Vagina (tissue), 2 donors: Measurements from ENCODE around the gene MTMR6. TPM values are rescaled to one million over a fixed set of nuclear protein-coding genes. Genes with fewer than 3 reads are reported as not detected.

Source experiments
- DNase-seq, 2 donors: peaks; one replicate each; pipeline ENCODE4 v3.0.0-alpha.2; 2017; ENCODE audit errors: extremely low spot score in 2 of 2
- H3K27ac ChIP-seq: fragments of 200-600 bp; sonication (generic); one replicate; pipeline ENCODE4 v1.5.1; 2019
- H3K27me3 ChIP-seq: fragments of 200-600 bp; sonication (generic); one replicate; pipeline ENCODE4 v1.5.1; 2019
- H3K36me3 ChIP-seq, 2 donors: fragments of 200-600 bp; sonication (generic); one replicate each; pipeline ENCODE4 v1.5.1; 2017 to 2019
- H3K4me1 ChIP-seq: fragments of 200-600 bp; sonication (generic); one replicate; pipeline ENCODE4 v1.5.1; 2019
- H3K4me3 ChIP-seq, 2 donors: fragments of 200-600 bp; sonication (generic); 1 replicate in 1 of 2; 2 replicates in 1 of 2; pipeline ENCODE4 v1.5.1; 2016 to 2019
- H3K9me3 ChIP-seq: fragments of 200-600 bp; sonication (generic); one replicate; pipeline ENCODE4 v1.5.1; 2019
- CTCF ChIP-seq, 3 experiments: fragments of 450-650 bp in 2 of 3; fragments of 200-600 bp in 1 of 3; sonication (generic) in 1 of 3; IDR thresholded peaks; one replicate each; pipeline ENCODE4 v1.5.1; 2017 to 2019; ENCODE audit warnings: antibody characterized with exemption in 3 of 3, mild to moderate bottlenecking in 2 of 3, moderate library complexity in 2 of 3
- POLR2A ChIP-seq, 2 donors: fragments of 450-650 bp; IDR thresholded peaks; one replicate each; pipeline ENCODE4 v1.6.1; 2017; ENCODE audit warnings: antibody characterized with exemption in 2 of 2, mild to moderate bottlenecking in 2 of 2, moderate library complexity in 2 of 2
- POLR2AphosphoS5 ChIP-seq, 2 donors: sonication (generic); formaldehyde crosslinking; IDR thresholded peaks; one replicate each; pipeline ENCODE4 v1.9.0; 2017; ENCODE audit warnings: antibody characterized with exemption in 2 of 2, mild to moderate bottlenecking in 2 of 2, low read depth in 1 of 2; ENCODE audit not compliant: insufficient read depth in 1 of 2
- intact Hi-C: fragments of 100-400 bp; cut with DNase I; formaldehyde crosslinking; loops from one replicate; pipeline ENCODE4 v1.15.1; 2023
- total RNA-seq: library from RNA; depleted of rRNA; stranded (reverse); fragments of >200 nt; gene quantifications from one replicate; pipeline ENCODE4 v1.2.3, GENCODE V29; 2016

MTMR6 gene
- total RNA-seq, 1 donor from 2014 or later: 14.0 TPM

- TF ChIP-seq POLR2AphosphoS5 (IDR thresholded peaks at IDR 0.05; ENCODE audit: insufficient read depth in 1 of 2, low read depth in 1 of 2) (no peak), CTCF (IDR thresholded peaks at IDR 0.05) (no peak), POLR2A (IDR thresholded peaks at IDR 0.05) (no peak)
- H3K36me3 ChIP-seq: no peaks in the 10 kb centered on the region
- H3K27ac ChIP-seq: no peak overlapping the region
- H3K27me3 ChIP-seq: no peaks in the 10 kb centered on the region
- no peak overlapping the region for H3K4me3 ChIP-seq
- H3K4me1 ChIP-seq: no peaks in the 10 kb centered on the region
- intact Hi-C loops: no loop called here
- no peak for DNase-seq
- no peaks in the 10 kb centered on the region for H3K9me3 ChIP-seq
Observed at GRCh38 chr13:25227690-25228089, 59.6 kb downstream of the MTMR6 start.

- no peak overlapping the region for H3K27ac ChIP-seq
- TF ChIP-seq POLR2A (IDR thresholded peaks at IDR 0.05) (no peak), POLR2AphosphoS5 (IDR thresholded peaks at IDR 0.05; ENCODE audit: insufficient read depth in 1 of 2, low read depth in 1 of 2) (no peak), CTCF (IDR thresholded peaks at IDR 0.05) (no peak)
- no peaks in the 10 kb centered on the region for H3K27me3 ChIP-seq
Observed at GRCh38 chr13:25225970-25226369, 61.3 kb downstream of the MTMR6 start.

GRCh38 chr13:25224151-25224550 is 63.1 kb downstream of the MTMR6 start:
- intact Hi-C loops: no loop called here
- Histone ChIP-seq H3K36me3 (no peaks in the 10 kb centered on the region), H3K4me1 (no peaks in the 10 kb centered on the region), H3K27me3 (no peaks in the 10 kb centered on the region), H3K9me3 (no peaks in the 10 kb centered on the region), H3K4me3 (no peak overlapping the region), H3K27ac (no peak overlapping the region)
- no peak for DNase-seq
- TF ChIP-seq POLR2A (IDR thresholded peaks at IDR 0.05) (no peak), POLR2AphosphoS5 (IDR thresholded peaks at IDR 0.05; ENCODE audit: insufficient read depth in 1 of 2, low read depth in 1 of 2) (no peak), CTCF (IDR thresholded peaks at IDR 0.05) (no peak)

More at GRCh38 chr13:25225970-25226369, 61.3 kb downstream of the MTMR6 start:
- H3K9me3 ChIP-seq: no peaks in the 10 kb centered on the region
- no peak overlapping the region for H3K4me3 ChIP-seq
- peak in 1 of 2 donors; percentile 58 for DNase-seq
- no peaks in the 10 kb centered on the region for H3K4me1 ChIP-seq
- intact Hi-C loops: no loop called here
- no peaks in the 10 kb centered on the region for H3K36me3 ChIP-seq

DNA sequence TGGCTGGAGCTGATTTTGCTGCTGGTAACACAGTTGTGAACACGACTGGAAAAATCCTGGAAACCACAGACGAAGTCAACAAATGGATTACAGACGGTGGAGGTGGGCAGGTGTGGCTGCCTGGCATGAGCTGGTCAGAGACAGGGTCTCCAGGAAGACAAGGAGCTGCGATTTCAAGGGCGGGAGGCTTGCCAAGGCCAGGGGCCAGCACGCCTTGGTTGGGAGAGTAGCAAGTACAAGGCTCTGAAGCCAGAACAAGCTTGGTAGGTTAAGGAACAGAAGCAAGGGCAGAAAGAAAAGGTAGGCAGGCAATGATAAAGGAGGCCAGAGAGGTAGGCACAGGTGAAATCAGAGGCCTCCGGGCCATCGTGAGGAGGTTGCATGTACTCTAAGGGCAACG is 64.5 kb downstream of the MTMR6 start:
- intact Hi-C loops: no loop called here
- no peaks in the 10 kb centered on the region for H3K36me3 ChIP-seq
- no peaks in the 10 kb centered on the region for H3K27me3 ChIP-seq
- H3K9me3 ChIP-seq: no peaks in the 10 kb centered on the region
- no peak for TF ChIP-seq POLR2AphosphoS5 (IDR thresholded peaks at IDR 0.05; ENCODE audit: insufficient read depth in 1 of 2, low read depth in 1 of 2)
- TF ChIP-seq POLR2A (IDR thresholded peaks at IDR 0.05): no peak
- TF ChIP-seq CTCF (IDR thresholded peaks at IDR 0.05): no peak
- H3K27ac ChIP-seq: no peak overlapping the region
- no peak overlapping the region for H3K4me3 ChIP-seq
- no peaks in the 10 kb centered on the region for H3K4me1 ChIP-seq
- DNase-seq: no peak

GRCh38 chr13:25218019-25218418 is 69.3 kb downstream of the MTMR6 start:
- no peaks in the 10 kb centered on the region for H3K36me3 ChIP-seq
- no peak overlapping the region for H3K27ac ChIP-seq
- H3K27me3 ChIP-seq: no peaks in the 10 kb centered on the region
- no peak overlapping the region for H3K4me3 ChIP-seq
- no peaks in the 10 kb centered on the region for H3K9me3 ChIP-seq
- TF ChIP-seq CTCF (IDR thresholded peaks at IDR 0.05) (no peak), POLR2AphosphoS5 (IDR thresholded peaks at IDR 0.05; ENCODE audit: insufficient read depth in 1 of 2, low read depth in 1 of 2) (no peak)
- intact Hi-C loops: no loop called here
- DNase-seq: no peak
- H3K4me1 ChIP-seq: peaks cover 7% of the 10 kb centered on the region
